ENCODE results near the gene LTO1. TPM values are rescaled to one million over a fixed set of nuclear protein-coding genes. Genes with fewer than 3 reads are reported as not detected.
A peak's percentile ranks its signal among the peaks of the same experiment; 100 is the strongest.

Gene LTO1
- polyA plus RNA-seq, 3 donors, result 26.6 to 41.4 (median 34.1) TPM

- DNase-seq, result no peak
These were observed 7.7 kb upstream of the LTO1 start for GRCh38 chr11:69682681-69683326.

GRCh38 chr11:69682221-69682620 lies 7.1 kb upstream of the LTO1 start:
- DNase-seq, result no peak

- no peak for DNase-seq
These were observed 5.5 kb upstream of the LTO1 start for GRCh38 chr11:69680688-69681087.

GRCh38 chr11:69677749-69678148 lies 2.6 kb upstream of the LTO1 start:
- DNase-seq, result no peak

- no peak for DNase-seq
These were observed 777 bp downstream of the LTO1 start for GRCh38 chr11:69674267-69674885.

GRCh38 chr11:69671734-69672465 lies 3.3 kb downstream of the LTO1 start:
- no peak for DNase-seq

GRCh38 chr11:69670158-69670845 lies 4.9 kb downstream of the LTO1 start:
- peak; percentile 80 for DNase-seq

GRCh38 chr11:69669486-69669885 lies 5.7 kb downstream of the LTO1 start:
- no peak for DNase-seq

- DNase-seq, result no peak
These were observed 7.2 kb downstream of the LTO1 start for GRCh38 chr11:69667619-69668604.

GRCh38 chr11:69666752-69667536 lies 8.2 kb downstream of the LTO1 start:
- no peak for DNase-seq

- no peak for DNase-seq
These were observed 8.9 kb downstream of the LTO1 start for GRCh38 chr11:69666261-69666660.

GRCh38 chr11:69665669-69666068 lies 9.5 kb downstream of the LTO1 start:
- DNase-seq, result no peak

- DNase-seq, result no peak
These were observed 10.3 kb downstream of the LTO1 start for GRCh38 chr11:69664901-69665300.

GRCh38 chr11:69664103-69664775 lies 10.9 kb downstream of the LTO1 start:
- no peak for DNase-seq

- DNase-seq, result no peak
These were observed 11.8 kb downstream of the LTO1 start for GRCh38 chr11:69663326-69663725.

- DNase-seq, result no peak
These were observed 12.3 kb downstream of the LTO1 start for GRCh38 chr11:69662806-69663205.

- DNase-seq, result no peak
These were observed 13.0 kb downstream of the LTO1 start for GRCh38 chr11:69662021-69662698.

- no peak for DNase-seq
These were observed 13.8 kb downstream of the LTO1 start for GRCh38 chr11:69661413-69661715.

GRCh38 chr11:69660001-69660500 lies 15.1 kb downstream of the LTO1 start:
- no peak for DNase-seq
